Astrocyte of the cerebellum (primary cell): ENCODE measurements around the gene C1orf141.

ENCODE experiments used
- DNase-seq: peaks from one replicate; pipeline ENCODE4 v3.0.0-alpha.2; 2011; ENCODE audit warnings: low read depth
- H3K4me3 ChIP-seq: 2 replicates; pipeline ENCODE4 v1.5.1; 2011; ENCODE audit warnings: mild to moderate bottlenecking, low read depth, low read length, moderate library complexity
- CTCF ChIP-seq: IDR thresholded peaks from 2 replicates; pipeline ENCODE4 v1.5.1; 2012; ENCODE audit warnings: low read length, low read depth, moderate library complexity, mild to moderate bottlenecking; ENCODE audit errors: missing control alignments
- in situ Hi-C: cut with HindIII; loops from 2 replicates; pipeline ENCODE4 v1.10.0; 2017; ENCODE audit warnings: low sequenced_read_pairs

Gene C1orf141

DNA sequence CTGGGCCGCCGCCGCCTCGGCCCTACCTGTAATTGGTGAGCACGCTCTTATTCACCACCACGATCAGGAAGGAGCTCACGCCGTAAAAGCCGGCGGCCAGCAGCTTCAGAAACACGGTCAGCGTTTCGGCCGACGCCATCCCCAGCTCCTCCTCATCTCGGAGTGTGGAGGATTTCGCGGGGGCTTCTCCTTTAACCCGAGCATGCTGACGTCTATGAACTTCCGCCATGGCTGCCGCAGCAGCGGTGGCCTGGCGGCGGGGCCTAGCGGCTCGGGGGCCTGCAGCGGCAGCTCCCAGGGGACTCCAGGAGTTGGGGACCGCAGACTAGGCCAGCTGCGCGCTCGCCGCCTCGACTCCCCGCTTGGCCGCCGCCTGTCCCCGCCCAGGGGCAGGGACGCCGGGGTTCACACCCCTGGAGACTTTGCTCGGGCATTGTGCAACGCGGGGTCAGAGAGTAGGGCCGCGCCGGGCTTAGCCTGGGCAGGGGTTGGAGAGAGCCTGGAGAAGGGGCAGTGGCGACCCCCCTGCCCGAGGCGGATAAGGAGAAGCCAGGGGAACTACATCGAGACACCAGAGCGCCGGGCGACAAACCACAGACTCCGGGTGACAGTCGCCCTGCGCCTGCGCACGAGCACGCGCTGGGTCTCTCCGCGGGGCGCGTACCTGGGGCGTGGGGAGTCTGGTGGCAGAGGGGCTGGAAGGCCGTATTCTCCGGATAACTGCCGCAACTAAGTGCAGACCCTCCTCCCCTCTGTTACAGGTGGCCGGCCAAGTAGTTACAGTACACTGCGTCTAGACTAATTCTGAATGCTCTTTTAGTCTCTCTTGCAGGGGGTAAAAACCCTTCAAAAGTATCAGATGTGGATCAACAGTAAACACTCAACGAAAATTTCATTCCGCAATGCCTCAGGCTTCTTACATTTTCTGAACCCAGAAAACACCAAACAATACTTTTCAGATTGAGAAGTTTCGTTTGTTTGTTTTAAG is 80.7 kb downstream of the C1orf141 start, which contains the start of gene SLC35D1:
TSS of gene SLC35D1 (minus strand) at position 364 of the 988 bp plus-strand sequence. CDS start at position 229, 135 bp downstream.
- in situ Hi-C loops = no loop called here
- no peak for TF ChIP-seq CTCF
- DNase-seq = no peak
- peak within 1 kb of the TSS; percentile 83 for H3K4me3 ChIP-seq

DNA sequence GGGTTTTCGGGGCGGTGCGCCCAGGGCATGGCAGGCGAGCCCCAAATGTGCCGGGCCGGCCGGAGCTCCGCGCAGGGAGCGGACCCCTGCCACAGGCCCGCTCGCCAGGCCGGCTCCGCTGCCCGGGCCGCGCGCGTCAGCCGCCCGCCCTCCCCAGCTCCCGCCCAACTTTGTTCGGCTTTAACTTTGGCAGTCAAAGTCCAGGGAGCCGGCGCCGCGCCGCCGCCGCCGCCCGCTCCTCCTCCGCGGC is 81.3 kb downstream of the C1orf141 start:
- peak overlapping the region; percentile 83 for H3K4me3 ChIP-seq
- DNase-seq = no peak
- no peak for TF ChIP-seq CTCF
- in situ Hi-C loops = no loop called here

- in situ Hi-C loops = no loop called here
- DNase-seq = no peak
Measured at GRCh38 chr1:67052741-67053534, 81.8 kb downstream of the C1orf141 start.

GRCh38 chr1:67051196-67051595 is 83.6 kb downstream of the C1orf141 start:
- in situ Hi-C loops = no loop called here
- no peak for TF ChIP-seq CTCF
- H3K4me3 ChIP-seq = peak overlapping the region; percentile 6
- DNase-seq = no peak

More at GRCh38 chr1:67052741-67053534, 81.8 kb downstream of the C1orf141 start:
- TF ChIP-seq CTCF = no peak
- H3K4me3 ChIP-seq = peak overlapping the region; percentile 83

DNA sequence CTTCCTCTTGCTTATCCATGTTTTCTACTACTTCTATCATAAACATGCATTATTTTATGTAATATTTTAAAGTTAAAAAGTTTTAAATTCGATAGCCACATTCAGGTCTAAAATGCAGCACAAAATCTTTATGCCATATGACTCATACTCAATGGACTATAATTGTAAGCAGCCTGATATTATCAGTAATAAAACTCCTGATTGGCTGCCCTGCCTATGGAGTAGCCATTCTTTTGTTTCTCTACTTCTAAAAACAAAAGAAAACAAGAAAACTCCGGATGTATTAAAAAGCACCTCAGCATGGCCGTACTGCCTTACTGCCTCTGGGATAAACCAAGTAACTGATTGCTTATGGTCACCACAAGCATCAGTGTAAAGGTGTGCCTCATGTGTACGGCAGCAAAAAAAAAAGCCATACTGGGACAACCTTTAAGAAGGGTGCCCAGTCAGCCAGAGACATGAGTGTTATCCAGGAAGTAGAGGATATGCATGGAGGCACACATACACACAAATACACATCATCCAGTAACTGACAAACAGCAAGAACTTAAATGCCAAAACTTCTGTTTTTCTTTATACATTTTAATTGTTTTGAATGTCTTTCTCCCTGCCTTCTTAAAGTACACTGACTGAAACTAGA is 90.0 kb downstream of the C1orf141 start:
- no peak for DNase-seq
- in situ Hi-C loops = no loop called here
- no peak for TF ChIP-seq CTCF
- no peak overlapping the region for H3K4me3 ChIP-seq

DNA sequence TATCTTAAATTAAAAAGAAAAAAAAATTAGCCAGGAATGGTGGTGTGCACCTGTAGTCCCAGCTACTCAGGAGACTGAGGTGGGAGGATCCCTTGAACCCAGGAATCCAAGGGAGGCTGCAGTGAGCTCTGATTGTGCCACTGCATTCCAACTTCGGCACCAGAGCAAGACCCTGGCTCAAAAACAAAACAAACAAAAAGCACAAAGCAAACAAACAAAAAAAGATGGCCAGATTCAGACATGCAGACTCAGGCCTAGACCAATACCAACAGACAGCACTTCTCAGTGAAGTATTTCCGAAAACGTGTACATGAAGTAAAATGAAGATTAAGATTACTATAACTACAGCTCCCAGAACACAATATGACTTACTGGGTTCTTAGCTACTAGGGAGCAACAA is 91.4 kb downstream of the C1orf141 start:
- in situ Hi-C loops = no loop called here
- DNase-seq = no peak
- TF ChIP-seq CTCF = no peak

More for the DNA sequence above, 91.4 kb downstream of the C1orf141 start:
- no peak overlapping the region for H3K4me3 ChIP-seq
